ENCODE results near the gene LAMA2.

GRCh38 chr6:129276986-129277385 lies 394.0 kb downstream of the LAMA2 start:
- TF ChIP-seq EZH2 (IDR thresholded peaks at IDR 0.05; ENCODE audit: borderline replicate concordance, low read length) (no peak), CTCF (conservative IDR thresholded peaks at IDR 0.05 in 1 of 2, IDR thresholded peaks at IDR 0.05 in 1 of 2; ENCODE audit: extremely low read depth in 1 of 2, insufficient read depth in 1 of 2, low read depth in 1 of 2, low read length in 2 of 2) (no peak)
